Subcutaneous adipose tissue (tissue), 4 donors: Measurements from ENCODE around the gene GJB5. TPM values are rescaled to one million over a fixed set of nuclear protein-coding genes. Genes with fewer than 3 reads are reported as not detected.

ENCODE experiments used
- total RNA-seq, 4 donors: library from RNA; depleted of rRNA; stranded (reverse); fragments of >200 nt; gene quantifications; one replicate each; pipeline ENCODE4 v1.1.0, GENCODE V29; 2016
- TF ChIP-seq, protein P1 (sequence below): fragments of 450-650 bp; IDR thresholded peaks from one replicate; pipeline ENCODE4 v1.5.1; 2016; ENCODE audit warnings: low read depth, mild to moderate bottlenecking, control low read depth, antibody characterized with exemption, moderate library complexity

The GJB5 gene
- total RNA-seq, 4 donors from 2014 or later, result not detected

DNA sequence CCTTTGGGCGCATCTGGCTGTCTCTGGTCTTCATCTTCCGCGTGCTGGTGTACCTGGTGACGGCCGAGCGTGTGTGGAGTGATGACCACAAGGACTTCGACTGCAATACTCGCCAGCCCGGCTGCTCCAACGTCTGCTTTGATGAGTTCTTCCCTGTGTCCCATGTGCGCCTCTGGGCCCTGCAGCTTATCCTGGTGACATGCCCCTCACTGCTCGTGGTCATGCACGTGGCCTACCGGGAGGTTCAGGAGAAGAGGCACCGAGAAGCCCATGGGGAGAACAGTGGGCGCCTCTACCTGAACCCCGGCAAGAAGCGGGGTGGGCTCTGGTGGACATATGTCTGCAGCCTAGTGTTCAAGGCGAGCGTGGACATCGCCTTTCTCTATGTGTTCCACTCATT is 2.5 kb downstream of the GJB5 start:
- TF ChIP-seq, protein P1, sequence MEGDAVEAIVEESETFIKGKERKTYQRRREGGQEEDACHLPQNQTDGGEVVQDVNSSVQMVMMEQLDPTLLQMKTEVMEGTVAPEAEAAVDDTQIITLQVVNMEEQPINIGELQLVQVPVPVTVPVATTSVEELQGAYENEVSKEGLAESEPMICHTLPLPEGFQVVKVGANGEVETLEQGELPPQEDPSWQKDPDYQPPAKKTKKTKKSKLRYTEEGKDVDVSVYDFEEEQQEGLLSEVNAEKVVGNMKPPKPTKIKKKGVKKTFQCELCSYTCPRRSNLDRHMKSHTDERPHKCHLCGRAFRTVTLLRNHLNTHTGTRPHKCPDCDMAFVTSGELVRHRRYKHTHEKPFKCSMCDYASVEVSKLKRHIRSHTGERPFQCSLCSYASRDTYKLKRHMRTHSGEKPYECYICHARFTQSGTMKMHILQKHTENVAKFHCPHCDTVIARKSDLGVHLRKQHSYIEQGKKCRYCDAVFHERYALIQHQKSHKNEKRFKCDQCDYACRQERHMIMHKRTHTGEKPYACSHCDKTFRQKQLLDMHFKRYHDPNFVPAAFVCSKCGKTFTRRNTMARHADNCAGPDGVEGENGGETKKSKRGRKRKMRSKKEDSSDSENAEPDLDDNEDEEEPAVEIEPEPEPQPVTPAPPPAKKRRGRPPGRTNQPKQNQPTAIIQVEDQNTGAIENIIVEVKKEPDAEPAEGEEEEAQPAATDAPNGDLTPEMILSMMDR, result no peak

DNA sequence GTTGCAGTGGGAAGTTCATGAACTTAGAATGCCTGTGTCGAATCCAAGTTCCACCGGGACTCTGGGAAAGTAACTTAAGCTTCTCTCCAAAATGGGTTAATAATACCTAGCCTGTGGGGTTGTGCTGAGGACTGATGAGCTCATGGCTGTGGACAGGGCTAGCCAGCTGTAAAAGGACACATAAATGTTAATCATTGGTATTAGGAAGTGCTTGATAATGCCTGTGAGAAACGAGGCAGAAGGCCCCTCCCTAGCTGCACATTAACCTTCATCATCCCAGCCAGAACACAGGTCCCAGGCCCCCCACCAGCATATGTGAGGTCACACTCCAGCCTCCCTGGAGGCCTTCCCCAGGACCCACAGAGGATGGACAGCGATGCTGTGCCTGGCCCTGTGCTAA is 3.9 kb downstream of the GJB5 start:
- TF ChIP-seq, protein P1, result no peak

DNA sequence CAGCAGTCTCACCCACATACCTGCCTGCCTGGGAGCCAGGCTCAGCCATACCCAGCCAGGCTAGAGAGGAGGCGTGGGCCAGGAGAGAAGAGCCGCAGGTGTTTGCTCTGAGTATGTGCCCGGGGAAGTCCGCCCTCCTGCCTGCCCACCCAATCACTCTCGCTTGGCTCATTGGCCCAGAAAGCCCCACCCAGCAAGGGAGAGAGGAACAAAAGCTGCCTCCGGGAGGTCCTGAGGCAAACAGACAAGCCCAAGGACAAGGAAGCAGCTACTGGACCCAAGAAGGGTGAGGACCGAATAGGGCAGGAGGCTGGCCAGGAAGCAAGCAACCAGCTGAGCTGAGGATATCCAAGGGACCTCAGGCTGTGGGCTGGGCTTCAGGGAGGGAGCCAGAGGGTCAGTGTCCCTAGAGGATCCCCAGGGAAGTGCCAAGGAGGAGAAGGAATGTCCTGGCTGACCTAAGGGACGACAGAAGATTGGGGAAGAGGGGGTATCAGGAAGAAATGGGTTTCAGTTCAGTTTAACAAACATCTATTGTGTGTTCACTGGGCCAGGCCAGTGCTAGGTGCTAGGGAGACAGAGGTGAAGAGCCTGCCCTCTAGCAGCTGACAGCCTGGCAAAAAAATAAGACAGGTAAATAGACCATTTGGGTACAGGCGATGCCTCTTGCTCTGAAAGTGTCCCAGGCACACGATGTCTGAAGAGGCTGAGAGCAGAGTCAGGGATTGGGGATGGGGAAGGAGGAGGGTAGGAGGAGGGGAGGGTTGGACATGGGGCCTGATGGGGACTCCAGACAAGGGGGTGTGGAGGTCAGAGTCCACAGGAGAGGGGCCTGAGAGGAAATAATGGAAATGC is 4.9 kb downstream of the GJB5 start, which contains the start of gene GJB4:
GJB4 (plus strand) TSS at position 238 of the 855 bp plus-strand sequence. CDS start 1,515 bp downstream, outside the sequence.
- TF ChIP-seq, protein P1, result no peak

DNA sequence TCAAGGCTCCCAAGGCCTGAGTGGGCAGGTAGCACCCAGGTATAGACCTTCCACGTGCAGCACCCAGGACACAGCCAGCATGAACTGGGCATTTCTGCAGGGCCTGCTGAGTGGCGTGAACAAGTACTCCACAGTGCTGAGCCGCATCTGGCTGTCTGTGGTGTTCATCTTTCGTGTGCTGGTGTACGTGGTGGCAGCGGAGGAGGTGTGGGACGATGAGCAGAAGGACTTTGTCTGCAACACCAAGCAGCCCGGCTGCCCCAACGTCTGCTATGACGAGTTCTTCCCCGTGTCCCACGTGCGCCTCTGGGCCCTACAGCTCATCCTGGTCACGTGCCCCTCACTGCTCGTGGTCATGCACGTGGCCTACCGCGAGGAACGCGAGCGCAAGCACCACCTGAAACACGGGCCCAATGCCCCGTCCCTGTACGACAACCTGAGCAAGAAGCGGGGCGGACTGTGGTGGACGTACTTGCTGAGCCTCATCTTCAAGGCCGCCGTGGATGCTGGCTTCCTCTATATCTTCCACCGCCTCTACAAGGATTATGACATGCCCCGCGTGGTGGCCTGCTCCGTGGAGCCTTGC is 6.4 kb downstream of the GJB5 start:
- TF ChIP-seq, protein P1, result no peak

DNA sequence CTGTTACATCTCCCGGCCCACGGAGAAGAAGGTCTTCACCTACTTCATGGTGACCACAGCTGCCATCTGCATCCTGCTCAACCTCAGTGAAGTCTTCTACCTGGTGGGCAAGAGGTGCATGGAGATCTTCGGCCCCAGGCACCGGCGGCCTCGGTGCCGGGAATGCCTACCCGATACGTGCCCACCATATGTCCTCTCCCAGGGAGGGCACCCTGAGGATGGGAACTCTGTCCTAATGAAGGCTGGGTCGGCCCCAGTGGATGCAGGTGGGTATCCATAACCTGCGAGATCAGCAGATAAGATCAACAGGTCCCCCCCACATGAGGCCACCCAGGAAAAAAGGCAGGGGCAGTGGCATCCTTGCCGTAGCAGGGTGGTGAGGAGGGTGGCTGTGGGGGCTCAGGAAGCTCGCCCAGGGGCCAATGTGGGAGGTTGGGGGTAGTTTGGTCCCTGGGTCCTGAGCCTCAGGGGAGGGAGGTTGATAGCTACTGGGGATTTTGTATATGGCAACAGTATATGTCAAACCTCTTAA is 7.0 kb downstream of the GJB5 start:
- TF ChIP-seq, protein P1, result no peak

DNA sequence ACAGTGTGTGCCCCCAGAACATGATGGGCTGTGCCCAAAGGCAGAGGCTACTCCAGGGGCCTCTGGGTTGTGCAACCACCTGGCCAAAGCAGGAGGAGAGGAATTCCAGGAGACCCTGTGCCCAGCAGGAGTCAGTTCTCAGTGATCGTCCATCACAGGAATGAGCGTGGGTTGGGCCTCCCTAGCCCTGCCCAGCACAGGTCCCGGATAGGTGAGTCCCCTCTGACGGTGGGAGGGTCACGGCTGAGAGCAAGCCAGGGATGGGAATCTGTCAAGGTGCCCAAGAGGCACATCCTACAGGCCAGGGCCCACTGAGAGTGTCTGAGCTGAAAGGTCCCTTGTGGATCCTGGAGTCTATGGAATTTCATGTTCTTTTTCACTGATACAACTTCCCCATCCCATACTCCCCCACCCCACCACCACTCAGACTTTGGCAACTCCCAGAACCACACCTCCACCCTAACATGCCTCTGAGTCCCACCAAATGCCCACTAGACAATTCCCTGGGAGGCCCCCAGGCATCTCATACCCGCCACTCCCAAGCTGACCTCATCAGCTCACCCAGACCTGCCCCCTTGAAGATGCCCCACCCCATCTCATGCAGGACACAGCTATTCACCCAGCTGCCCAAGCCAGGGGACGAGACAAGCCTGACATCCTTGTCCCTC is 7.8 kb downstream of the GJB5 start:
- TF ChIP-seq, protein P1, result no peak

DNA sequence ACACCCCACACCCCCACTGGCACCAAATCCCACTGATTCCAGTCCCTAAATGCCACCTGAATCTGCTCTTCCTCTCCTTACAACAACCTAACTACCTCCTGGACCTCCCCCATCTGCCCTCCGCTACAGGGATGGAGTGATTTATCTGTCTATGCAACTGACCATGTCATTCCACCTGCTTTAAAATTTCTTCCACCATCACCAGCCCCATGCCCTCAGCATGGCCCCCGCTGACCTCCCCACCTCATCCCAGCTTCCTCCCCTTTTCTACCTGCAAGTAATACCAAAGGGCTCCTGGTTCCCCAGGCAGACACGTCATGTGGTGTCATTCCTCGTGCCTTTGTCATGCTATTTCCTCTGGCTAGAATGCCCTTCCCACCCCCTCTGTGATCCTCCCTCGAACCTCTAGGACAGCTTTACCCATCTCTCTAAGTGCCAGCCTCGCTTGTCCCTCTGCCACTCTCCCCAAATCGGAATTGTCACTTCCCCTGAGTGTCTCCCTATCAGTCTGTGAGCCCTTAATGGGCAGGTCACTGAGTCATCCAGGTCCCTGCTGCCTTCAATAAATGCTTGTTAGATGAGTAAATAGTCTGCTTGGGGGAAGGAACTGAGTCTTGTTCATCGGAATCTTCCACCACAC is 8.4 kb downstream of the GJB5 start:
- TF ChIP-seq, protein P1, result no peak
